COLO829 (cell line): Measurements from ENCODE around the gene MSMO1.
"Not testable (repeated sequence)": the region's sequence is repeated elsewhere in the genome, so short reads cannot be mapped to it uniquely, and the experiment has no call there.

ENCODE experiments used
- DNase-seq: peaks from one replicate; pipeline ENCODE4 v3.0.0; 2012; ENCODE audit warnings: low spot score

MSMO1 gene

DNA sequence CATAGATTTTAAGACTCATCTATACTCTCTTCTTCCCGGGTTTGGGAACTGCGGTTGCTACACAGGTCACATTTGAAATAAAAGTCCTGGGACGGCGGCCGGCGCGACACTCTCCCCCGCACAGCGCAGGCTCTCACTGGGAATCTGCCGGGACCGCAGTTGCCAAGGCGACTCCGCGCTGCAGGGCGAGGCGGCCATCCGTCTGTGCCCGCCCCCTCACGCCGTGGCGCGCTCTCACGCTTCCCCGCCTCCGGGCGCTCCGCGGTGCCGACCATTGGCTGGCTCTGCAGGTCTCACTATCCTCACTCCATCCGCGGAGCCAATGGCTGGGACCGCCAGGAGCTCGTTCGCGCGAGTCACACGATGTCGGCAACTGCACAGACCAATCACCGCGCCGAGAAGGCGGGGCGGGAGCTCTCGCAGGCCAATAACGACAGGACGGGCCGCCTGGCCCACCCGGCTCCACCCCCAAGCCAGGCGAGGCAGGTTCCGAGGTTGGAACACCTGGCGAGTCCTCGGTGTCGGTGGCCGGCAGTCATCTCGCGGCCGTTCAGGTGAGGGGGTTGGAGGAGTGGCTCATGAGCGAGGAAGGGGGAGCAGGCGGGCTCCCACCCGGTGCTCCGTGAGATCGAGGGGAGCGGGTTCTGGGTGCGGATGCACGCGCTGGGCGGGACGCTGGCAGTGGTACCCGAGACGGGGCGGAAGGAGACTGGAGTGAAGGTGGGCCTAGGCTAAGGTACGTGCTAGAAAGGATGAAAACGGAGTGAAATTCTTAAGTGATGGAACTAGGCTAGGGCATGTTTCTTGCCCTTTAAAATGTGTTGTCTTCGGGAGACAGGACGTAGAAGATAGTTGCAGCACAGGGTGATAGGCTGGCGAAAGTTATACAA is at the start of gene MSMO1:
TSS of gene MSMO1 (plus strand) at position 459 of the 890 bp plus-strand sequence. CDS start 5,702 bp downstream, outside the sequence.
- DNase-seq = peak; percentile 97

DNA sequence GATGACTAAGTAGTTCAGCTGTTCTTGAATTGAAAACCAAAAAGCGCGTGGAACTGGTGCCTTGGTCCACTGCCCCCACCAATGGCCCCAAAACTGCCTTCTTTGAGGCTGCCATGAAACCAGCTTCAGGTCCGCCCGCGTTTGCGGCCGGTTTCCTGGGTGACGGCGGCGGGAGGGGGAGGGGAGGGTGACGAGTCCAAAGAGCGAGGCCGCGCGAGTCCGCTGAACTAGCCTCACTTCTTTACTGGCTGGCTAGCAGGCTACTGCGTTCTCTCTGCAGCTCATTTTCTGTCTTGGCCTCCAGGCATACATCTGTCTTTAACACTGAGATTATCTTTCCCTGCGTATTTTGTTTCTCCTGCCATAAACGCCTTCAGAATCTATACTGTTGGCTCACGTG is 47.9 kb upstream of the MSMO1 start:
- DNase-seq = not testable (repeated sequence)

DNA sequence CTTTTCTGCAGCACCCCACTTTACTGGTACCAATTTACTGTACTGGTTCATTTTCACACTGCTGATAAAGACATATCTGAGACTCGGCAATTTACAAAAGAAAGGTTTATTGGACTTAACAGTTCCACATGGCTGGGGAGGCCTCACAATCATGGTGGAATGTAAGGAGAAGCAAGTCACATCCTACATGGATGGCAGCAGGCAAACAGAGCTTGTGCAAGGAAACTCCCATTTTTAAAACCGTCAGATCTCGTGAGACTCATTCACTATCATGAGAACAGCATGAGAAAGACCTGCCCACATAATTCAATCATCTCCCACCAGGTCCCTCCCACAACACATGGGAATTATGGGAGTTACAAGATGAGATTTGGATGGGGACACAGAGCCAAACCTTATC is 42.8 kb upstream of the MSMO1 start:
- DNase-seq = not testable (repeated sequence)

DNA sequence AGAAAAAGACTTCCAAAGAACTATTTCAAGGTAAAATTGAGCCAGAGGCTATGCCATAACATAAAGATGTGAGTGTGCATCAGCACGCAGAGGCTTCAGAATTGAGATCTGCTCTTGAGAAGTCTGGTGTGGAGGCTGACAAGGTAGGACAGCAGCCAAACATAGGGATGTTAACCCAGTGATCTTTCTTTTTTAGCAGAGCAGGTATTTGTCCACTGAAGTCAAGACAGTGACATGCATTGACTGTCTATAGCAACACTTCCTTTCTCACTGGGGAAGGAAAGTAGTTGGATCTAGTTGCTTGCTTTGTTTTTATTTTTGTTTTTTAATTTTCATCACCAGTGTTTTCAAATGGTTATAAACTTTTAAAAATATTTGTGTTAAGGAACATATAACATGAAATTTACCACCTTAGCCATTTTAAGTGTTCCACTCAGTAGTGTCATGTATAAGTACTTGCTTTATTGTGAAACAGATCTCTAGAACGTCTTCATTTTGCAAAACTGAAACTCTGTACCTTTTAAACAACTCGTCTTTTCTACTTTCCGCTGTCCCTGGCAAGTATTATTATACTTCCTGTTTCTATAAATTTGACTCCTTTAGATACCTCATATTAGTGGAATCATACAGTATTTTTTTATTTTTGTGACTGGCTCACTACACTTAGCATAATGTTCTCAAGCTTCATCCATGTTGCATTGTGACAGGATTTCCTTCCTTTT is 40.7 kb upstream of the MSMO1 start:
- not testable (repeated sequence) for DNase-seq

DNA sequence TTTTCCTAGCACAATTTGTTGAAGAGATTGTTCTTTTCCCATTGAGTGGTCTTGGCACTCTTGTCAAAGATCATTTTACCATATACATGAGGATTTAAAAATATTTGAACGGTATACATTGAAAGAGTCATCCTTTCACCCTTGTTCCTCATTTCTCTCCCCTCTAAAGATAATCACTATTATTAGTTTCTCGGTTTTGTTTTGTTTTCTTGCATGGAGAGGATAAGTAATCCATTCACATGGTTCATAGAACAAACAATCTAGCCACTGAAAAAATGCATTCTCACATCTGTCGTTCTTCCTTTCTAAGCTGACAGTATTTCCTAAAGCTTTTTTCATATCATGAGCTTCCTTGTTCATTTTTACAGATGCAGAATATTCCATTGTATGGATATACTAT is 39.2 kb upstream of the MSMO1 start:
- DNase-seq = no peak

DNA sequence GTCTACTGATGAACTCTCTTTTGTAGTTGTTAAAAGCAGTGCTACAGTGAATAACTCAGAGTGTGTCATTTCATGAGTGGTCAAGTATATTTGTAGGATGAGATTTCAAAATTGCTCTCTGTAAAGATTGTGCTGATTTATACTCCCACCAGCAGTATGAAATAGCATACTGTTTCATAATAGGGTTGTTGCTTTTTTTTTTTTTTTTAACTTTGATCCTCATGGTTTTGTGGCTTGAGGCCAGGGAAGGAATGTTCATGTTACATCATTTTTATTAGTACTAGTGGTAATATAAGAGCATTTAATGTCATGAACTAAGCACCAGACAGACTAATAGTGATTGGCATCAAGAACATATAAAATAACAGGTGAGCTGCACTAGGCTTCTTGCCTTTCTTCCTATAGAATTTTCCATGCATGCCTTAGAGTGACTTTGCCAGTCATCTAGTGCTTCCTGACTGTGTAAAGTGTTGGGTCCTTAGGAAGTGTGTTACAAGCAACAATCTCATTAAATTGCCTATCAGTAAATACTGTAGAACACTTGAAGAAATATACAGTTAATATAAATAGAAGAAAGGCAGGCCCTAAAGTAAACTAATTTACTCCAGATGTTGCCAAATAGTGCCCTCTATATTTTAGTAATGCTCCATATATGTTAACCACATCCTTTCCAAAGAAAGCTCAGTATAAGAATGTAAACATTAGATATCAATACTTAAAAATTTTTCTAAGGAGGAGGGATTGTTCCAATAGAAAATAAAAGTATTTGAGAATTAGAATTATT is 38.6 kb upstream of the MSMO1 start:
- DNase-seq = peak; percentile 44

DNA sequence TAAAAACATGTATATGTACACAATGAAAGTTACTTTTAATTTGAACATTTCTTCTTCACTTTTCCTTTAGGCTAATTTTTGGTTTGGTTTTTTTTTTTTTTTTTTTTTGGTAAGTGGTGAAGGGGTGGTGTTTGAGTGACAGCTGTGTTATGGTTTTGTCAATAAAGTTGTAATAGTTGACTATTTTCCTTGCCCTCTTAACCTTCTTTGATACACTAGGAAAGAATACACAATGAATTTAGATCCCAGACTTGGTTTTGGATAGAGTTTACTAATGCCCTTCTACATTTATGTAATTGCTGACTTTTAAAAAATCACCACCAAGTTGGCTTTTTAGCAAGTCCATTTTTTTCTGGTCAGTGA is 38.1 kb upstream of the MSMO1 start:
- DNase-seq = no peak

DNA sequence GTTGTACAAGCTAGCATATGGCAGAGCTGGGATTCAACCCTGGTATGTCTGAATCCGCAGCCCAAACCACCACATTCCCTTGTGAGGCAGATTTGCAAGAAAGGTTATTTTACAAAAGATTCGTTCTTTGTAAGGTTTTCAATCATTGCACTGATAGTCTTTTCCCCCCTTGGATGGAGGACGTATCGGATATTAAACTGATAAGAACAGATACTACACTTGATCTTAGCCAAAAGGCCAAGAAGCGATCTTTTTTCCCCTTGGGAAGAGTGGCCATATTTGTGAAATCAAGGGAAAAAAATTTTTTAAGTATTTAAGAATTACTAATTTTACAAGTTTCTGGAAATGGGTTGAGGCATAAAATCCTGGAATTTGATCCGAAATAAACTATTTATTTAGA is 34.4 kb upstream of the MSMO1 start:
- no peak for DNase-seq

DNA sequence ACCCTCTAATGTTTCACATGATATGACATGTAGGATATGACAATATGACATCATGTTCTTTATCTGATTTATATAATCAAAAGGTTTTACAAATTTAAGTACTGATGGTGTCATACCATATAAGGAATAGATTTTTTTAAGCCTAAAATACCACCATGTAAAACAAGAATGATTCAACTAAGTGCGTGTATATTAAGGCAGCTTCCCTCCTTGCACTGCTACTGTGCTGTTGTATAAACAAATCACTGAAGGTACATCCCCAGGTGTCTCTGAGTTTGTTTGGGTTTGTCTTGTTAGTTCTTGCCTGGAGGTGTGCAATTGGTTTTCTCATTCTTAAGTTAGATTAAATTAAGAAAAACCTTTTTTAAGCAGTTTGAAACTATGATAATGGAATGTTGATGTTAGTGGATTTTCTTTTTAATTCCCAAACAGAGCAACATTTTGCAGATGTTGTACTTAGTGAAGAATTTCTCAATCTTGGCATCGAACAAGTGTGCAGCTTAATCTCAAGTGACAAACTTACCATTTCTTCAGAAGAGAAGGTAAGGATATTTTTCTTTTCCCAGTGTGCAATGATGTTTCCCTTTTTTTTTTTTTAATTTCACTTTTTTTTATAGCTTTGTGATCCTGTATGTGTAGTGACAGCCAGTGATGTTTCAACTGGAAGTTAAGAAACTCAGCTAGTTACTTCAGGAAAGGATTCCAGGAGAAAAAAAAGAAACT is 33.4 kb upstream of the MSMO1 start:
- no peak for DNase-seq

DNA sequence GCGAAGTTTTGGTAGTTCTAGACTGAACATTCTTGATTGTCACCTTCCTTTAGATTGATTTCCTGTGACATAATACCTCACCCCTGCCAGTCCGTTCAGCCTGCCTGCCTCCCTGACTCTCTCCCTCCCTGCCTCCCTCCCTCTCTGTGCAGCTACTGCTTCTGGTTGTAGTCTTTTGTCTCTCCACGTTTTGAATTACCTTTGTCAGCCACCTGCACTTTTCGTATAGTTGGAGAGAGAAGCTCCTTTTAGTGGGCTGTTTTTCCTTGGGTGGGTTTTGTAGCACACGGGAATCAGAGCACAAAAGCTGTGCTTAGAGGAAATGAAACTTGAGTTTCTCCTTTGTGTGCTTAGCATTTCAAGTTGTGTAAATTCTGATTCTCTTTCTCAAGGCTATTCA is 32.6 kb upstream of the MSMO1 start:
- DNase-seq = no peak

DNA sequence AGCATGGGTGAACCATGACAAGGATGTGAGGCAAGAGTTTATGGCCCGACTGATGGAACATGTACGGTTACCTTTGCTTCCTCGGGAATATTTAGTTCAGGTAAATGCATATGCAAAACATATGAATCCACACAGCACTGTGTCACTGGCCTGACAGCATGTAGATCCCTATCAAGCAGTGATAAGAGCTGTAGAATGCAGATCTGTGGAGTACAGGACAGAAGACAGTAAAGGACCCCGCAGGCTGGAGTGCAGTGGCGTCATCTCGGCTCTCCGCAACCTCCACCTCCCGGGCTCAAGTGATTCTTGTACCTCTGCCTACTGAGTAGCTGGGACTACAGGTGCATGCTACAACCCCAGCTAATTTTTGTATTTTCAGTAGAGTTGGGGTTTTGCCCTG is 29.8 kb upstream of the MSMO1 start:
- no peak for DNase-seq

DNA sequence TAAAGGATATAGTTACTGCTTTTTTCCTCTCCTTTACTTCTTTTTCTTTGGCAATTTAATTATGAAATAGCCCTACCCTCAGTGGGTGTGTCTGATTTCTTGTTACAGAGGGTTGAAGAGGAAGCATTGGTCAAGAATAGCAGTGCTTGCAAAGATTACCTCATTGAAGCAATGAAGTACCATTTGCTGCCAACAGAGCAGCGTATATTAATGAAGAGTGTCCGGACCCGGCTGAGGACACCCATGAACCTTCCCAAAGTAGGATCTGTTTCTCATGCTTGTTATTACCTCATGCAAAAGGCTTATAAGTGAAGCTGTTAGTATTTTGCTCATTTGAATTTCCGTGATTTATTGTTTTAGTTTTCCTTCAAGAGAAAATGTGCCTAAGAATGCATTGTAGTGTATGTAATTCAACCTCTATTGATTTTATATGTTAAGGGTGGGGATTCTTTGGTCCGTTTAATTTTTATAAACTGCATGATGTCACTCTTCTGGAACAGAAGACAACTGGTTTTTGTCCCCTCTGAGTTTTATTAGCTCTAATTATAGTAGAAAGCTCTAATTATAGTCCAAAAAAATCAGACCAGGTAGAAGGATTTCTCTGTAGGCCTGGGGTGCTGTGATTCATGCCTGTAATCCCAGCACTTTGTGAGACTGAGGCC is 27.9 kb upstream of the MSMO1 start:
- DNase-seq = no peak

DNA sequence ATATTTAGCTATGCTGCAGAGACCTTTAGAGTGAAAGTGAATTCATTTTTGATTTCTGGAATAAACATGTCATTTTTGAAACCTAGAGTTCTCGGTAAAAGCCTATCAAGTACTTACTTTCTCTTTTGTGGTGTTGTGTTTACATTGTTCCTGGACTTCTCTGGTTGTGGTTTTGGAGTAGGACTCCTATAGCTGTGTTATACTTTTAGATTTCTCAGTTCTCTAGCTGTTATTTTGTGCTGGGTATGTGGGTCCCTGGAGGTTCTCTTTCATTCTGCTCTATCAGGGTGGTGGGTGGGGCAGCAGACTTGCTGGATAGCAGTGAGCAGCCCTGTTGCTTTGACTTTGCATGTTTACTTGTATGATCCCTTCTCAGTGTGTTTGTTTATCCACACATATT is 25.6 kb upstream of the MSMO1 start:
- no peak for DNase-seq

DNA sequence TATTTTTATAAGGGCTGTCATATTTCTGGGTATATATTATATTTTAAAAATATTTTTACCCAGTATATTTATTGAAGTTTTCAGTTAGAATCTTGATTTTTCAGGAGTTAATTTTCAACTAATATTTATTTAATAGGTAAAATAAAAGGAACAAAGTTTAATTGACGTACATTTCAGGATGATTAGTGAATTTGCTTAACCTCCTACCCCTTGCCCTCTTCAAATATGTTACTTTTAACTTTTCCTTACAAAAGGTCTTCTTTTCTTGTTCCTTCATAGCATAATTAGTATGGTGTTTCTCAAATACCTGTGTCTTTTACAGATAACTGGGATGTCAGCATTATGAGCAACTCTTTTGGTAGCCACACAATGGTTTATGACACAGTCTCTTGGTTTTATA is 24.8 kb upstream of the MSMO1 start:
- no peak for DNase-seq

DNA sequence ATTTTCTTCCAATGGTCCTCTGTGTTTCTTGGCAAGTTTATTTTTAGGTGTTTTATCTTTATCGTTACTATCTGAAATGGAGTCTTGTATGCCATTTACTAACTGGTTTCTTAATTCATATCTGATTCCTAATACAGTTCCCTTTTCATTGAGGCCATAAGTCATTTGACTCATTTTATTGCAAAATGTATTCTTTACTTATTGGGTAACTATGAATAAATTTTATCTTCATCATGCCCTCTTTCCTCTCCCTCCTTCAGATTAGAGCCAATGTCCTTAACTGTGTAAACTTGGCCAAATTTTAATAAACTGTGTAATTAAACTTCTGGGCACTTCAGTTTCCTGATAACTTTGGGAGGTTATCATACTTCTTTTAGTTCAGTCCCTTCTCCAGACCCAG is 19.3 kb upstream of the MSMO1 start:
- DNase-seq = no peak

DNA sequence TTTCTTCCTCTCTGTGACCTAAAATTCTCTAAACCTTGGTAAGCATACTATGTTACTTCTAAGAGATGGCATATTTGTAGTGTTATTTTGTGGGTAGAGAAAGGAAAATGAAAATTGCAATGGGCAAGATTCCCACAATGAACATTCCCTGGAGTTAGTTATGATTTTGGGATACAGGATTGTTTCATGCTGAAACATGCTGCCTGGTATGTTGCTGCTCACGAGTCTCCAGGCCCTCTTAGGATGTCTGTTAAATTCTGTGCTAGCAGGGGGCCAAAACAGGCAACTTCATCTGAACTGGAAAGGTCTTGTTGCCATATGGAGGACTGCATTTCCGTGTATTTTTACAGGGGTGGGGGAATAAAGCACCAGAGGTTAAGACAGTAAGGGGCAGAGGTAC is 18.9 kb upstream of the MSMO1 start:
- no peak for DNase-seq

DNA sequence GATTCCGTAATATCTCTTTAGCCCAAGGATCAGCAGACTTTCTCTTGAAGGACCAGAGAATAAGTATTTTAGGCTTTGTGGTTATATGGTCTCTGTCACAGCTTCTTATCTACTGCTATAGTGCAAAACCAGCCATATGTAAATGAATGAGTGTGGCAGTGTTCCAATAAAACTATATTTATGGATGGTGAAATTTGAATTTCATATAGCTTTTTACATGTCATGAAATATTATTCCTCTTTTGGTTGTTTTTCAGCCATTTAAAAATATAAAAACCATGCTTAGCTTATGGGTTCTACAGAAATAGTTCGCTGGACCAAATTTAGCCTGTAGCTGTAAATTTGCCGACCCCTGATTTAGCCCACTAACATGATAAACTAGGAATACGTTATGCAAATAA is 18.0 kb upstream of the MSMO1 start:
- no peak for DNase-seq

DNA sequence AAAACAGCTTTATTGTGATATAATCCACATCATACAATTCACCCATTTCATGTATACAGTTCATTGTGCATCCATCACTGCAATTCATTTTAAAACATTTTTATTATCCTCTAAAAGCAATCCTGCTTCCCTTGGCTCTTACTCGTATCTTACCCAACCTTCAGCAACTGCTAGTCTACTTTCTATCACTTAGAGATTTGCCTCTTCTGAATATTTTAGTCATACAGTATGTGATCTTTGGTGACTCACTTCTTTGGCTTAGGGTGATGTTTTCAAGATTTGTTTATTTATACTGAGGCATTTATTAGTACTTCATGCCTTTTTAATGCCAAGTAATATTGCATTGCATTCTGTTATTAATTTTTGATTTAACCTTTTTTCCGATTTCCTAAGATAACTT is 15.0 kb upstream of the MSMO1 start:
- DNase-seq = no peak

DNA sequence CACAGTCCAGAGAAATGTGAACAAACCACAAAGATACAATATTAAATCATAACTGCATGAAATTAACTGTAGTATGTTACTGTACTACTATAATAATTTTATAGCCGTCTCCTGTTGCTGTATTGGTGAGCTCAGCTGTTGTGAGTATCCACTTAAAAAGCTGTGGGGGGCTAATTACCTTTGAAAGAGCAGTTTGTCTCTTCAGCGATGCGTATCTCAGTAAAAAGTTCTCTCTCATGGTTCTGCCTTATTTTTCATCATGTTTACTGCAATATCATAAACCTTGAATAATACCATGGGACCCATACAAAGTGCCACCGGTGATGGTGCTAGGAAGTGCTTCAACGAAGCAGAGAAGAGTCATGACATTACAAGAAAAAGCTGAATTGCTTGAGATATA is 8.4 kb upstream of the MSMO1 start:
- DNase-seq = no peak

DNA sequence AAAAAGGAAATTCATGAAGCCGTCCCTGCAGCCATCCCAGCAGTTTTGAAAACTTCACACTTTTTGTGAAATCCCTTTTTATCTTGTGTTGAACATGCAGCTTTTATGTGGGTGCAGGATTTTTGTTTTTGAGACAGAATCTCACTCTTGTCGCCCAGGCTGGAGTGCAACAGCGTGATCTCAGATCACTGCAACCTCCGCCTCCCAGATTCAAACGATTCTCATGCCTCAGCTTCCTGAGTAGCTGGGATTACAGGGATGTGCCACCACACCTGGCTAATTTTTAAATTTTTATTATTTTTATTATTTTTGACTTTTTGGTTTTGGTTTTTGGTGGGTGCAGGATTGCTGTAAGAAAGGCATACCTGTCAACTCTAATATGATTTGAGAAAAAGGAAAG is 8.0 kb upstream of the MSMO1 start:
- no peak for DNase-seq

DNA sequence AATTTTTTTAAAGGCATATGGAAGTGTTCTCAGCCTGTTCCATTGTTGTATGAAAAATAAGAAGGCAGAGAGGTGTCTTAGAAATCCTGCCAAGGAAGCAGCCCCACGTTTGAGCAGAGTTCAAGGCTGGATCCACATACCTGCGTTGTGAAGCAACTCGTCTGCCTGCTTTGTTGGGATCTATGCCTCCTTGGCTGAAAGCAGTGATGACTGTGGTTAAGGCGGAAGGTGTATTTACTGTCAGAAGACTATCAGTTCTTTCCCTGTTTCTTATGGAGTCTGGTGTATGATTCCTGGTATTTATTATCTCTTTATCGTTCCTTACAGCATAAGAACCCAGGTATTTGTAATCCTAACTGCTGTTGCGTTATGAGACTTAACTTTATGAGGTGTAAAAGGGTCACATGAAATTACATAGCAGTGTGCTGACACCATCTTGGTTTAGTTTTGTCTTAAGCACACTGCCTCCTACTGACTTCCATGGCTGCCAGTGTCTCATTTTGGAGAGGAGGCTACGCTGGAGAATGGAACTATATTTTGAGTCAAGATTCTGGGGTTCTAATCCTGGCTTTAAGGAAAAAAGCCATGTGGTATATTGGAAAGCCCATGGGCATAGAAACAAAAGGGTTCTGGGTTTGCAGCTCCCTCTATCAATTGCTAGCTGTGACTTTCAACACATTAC is 3.1 kb upstream of the MSMO1 start:
- no peak for DNase-seq
